A673 (cell line): ENCODE results near the gene STRIP1.

ENCODE experiments used
- CTCF ChIP-seq: fragments of 300-800, 200-600 bp; sonication (generic); conservative IDR thresholded peaks from 2 replicates; pipeline ENCODE4 v1.5.1; 2017; ENCODE audit warnings: low read depth, mild to moderate bottlenecking, antibody characterized with exemption, low read length, moderate library complexity, mixed read lengths
- EZH2 ChIP-seq: fragments of 200-600 bp; sonication (generic); IDR thresholded peaks from 2 replicates; pipeline ENCODE4 v1.6.1; 2017; ENCODE audit warnings: borderline replicate concordance, low read depth, mild to moderate bottlenecking, mixed read lengths, antibody characterized with exemption, low read length; ENCODE audit not compliant: poor library complexity, severe bottlenecking

DNA sequence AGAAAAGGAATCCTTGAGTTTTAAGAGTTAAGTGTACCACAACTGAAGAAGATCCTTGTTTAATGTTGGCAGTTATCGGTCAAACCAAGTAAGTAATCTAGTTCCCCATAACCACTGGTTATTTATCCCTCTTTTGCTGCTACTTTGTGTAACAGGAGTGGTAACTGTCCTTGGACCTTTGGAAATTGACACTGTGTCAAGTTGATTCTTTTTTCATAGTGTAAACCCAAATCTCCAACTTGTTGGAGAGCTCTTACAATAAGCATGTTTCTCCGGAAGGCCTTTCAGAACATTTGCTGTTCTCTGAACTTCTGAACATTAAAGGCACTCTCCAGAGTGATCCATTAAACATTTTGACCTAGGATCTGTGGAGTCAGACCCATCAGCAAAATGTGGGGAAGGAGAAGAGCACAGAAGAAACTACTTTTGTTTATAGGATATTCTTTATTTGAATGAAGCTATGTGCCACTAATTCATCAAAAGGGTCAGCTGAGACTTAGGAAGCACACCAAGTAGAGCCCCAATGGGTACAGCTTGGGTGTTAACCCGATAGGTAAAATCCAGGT, 46.0 kb upstream of the STRIP1 start:
- TF ChIP-seq CTCF, result no peak
- TF ChIP-seq EZH2, result no peak
